ENCODE measurements around the gene RIPK1.
"Not testable (repeated sequence)": the region's sequence is repeated elsewhere in the genome, so short reads cannot be mapped to it uniquely, and the experiment has no call there.

Gene RIPK1

DNA sequence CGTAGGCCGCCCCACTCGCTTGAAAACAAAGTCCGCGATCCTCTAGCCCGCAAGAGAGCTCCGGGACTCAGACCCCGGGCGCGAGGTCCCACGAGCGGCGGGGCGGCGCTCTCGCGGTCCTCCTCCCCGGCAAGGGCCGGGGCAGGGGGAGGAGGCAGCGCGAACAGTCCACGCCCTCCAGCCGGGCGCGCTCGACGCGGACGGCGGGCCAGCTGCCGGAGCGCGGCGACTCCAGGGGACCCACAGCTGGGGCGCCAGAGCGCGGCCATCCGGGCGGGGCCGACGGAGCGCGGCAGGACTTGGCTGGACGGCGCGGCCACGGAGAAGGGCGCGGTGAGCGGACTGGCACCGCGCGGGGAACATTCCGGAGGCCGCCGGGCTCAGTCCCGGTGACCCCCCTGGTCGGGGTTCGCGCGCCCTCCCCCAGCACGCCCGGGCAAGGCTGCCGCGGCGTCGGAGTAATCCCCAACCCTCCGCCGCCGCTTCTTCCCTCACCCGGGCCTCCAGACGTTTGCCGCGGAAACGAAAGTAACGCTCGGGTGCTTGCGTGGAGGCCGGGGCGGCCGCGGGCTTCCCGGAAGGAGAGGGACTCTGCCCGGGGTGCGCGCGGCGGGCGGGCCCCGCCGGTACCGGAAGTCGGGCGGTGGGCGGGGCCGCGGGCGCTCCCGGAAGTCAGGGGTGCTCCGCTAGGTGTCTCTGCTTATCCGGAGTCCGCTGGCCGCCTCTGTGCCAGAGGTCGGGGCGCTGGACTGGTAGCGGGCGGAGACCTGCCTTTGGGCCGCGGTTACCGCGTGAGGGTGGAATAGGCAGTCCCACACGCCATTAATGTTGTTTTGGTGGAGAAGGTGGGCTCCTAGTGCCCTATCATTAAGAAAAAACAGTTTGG is at the start of gene RIPK1:
RIPK1 (plus strand) TSS at position 166 of the 886 bp plus-strand sequence. CDS start 8,330 bp downstream, outside the sequence.
- peak; percentile 92 for DNase-seq

DNA sequence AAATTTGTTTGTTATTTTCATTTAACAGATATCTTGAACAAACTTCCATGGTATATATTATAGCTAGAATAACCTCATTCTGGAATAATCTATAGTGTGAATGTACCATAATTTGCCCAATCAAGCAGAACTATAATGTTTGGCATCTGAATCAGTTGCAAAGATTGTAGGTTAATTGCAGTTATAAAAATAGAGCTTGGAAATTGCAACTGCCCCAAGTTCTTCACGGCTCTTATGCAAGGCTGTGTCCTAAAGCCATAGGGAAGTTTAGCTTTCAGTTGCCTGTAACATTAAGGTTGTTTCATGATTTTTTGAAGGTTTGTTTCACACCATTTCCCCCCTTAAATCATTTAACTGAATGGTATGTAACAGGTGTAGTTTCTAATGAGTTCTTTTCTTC is 49.2 kb upstream of the RIPK1 start:
- no peak for DNase-seq

DNA sequence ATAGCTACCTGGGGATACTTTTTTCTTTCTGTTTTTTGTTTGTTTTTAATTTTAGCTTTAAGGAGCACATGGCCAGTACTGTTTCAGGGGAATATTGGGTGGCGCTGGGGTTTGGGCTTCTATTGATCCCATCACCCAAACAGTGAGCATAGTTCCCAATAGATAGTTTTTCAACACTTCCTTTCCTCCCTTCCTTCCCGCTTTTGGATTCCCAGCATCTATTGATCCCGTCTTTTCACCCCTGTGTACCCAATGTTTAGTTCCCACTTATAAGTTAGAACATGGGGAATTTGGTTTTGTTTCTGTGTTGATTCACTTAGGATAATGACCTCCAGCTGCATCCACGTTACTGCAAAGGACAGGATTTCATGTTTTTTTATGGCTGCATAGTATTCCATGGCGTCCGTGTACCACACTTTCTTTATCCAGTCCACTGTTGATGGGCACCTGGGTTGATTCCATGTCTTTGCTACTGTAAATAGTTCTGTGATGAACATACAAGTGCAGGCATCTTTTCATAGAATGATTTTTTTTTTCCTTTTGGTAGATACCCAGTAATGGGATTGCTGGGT is 48.5 kb upstream of the RIPK1 start:
- no peak for DNase-seq

DNA sequence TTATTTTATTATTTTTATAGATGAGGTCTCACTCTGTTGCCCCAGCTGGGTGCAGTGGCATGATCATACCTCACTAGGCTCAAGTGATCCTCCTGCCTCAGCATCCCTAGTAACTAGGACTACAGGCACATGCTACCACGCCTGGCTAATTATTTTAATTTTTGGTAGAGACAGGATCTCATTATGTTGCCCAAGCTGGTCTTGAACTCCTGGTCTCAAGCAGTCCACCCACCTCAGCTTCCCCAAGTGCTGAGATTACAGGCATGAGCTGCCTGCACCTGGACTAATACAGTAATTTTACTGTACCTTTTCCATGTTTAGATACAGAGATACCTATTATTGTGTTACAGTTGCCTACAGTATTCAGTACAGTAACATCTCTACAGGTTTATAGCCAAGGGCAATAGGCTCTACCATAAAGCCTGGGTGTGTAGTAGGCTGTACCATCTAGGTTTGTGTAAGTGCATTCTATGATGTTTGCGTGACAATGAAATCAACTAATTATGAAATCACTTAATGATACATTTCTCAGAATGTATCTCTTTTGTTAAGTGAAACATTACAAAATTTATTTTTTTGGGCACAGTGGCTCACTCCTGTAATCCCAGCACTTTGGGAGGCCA is 47.2 kb upstream of the RIPK1 start:
- not testable (repeated sequence) for DNase-seq

DNA sequence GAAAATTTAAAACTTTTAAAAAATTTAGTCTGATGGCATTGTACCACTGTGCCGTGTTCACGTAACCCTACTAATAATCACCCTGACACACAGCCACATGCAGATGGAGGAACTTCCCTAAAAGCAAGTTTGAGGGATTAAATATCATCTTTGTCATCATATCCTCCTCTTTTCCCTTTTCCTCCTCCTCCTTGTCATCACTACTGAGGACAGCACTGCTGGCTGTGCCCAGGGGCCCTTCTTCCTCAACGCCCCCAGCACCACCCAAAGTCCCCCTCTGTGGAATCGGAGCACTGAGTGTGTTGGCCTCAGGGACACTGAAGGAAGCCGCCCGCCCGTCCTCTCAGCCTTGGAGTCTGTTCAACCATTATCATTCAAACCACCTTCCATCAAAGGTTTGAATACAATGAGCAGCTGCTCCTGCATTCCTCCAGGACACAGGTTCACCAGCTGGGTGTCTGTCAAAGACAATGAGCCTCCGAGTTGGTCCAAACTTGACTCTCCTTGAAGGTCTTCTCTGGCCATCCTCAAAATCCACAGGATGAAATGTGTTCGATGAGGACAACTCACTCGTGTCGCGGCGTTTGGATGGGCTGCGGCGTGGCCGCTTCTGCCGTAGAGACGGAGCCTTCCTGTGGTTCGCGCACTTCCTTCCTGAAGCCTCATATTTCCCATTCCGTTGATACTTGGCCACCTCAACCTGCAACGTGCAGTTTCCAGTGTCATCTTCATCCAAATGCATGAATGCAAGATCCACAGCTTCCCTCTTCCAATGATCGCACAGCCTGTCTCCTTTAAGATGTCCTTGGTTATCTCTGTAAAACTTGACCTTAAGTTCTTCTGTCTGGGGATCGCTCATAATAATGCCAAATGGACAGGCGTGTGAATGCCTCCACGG is 45.3 kb upstream of the RIPK1 start:
- peak; percentile 29 for DNase-seq

DNA sequence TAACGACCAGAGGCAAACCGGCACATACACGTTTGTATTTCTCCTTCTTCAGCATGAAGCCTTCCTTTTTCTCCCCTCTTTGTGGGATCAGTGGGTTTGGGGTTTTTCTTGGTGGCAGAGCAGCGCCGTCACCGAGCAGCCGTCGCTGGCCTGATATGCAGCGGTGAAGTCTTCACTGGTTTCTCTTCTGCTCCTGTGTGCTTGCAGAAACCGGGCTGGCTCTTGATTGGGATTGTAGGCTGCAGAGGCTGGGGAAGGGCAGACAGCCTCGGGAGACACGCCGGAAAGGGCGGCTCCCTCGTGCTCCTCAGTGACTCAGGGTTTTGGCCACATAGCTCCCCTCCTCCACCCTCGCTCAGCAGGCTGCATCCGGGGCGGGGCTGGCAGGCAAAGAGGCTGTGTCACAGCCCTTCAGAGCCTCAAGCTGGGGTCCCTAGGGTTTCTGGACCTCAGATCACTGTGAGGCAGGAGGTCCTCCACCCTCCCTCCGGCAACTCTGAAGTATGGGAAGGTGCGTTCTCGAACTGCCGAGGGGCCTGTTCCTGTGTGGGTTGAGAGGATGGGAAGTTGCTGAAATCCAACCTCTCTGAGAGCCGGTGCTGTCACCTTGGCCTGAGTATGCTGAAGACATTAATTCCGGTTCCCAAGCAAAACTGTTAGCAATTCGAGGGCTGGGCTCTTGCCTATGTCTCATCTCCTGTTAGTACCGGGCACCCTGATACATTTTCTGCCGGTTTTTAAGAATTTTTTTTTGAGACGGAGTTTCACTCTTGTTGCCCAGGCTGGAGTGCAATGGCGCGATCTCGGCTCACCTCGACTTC is 44.4 kb upstream of the RIPK1 start:
- peak; percentile 96 for DNase-seq

DNA sequence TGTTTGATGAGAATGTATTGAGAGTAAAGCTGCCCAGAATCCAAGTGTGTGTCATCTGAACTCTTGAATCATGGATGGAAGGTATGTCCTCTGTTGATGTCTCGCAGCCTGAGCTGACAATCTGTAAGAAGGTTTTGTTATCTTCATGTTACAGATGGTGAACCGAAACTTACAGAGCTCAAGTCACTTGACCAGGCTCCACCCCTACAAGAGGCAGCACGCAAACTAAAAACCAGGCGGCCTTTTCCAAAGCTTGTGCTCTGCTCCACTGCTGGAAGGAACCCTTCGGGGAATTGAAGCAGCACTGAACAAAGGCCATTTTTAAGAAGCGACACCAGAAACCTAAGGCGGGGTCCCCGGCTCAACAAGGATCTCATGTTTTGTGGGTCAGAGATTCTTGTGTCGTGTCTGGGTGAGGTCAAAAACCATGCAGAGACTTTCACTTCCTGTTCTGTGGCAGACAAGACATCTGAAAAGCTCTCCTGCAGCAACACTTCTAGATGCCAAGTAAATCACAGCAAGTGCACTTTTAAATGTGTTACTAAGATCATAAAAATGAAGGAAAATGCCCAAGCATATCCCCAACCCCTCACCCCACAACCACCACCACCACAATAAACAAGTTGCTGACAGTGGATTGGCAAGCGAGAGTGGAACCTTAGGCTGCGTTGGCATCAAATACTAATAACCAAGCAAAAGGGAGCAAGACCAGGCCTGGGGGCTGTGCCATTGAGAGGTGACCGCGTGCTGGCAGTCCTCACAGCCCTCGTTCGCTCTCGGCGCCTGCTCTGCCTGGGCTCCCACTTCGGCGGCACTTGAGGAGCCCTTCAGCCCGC is 41.3 kb upstream of the RIPK1 start:
- DNase-seq: no peak

DNA sequence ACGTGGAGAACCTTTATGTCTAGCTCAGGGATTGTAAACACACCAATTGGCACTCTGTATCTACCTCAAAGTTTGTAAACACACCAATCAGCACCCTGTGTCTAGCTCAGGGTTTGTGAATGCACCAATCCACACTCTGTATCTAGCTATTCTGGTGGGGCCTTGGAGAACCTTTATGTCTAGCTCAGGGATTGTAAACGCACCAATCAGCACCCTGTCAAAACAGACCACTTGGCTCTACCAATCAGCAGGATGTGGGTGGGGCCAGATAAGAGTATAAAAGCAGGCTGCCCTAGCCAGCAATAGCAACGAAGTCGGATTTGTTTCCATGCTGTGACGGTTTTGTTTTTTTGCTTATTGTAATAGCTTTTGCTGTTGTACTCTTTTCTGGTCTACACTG is 40.1 kb upstream of the RIPK1 start:
- DNase-seq: not testable (repeated sequence)

DNA sequence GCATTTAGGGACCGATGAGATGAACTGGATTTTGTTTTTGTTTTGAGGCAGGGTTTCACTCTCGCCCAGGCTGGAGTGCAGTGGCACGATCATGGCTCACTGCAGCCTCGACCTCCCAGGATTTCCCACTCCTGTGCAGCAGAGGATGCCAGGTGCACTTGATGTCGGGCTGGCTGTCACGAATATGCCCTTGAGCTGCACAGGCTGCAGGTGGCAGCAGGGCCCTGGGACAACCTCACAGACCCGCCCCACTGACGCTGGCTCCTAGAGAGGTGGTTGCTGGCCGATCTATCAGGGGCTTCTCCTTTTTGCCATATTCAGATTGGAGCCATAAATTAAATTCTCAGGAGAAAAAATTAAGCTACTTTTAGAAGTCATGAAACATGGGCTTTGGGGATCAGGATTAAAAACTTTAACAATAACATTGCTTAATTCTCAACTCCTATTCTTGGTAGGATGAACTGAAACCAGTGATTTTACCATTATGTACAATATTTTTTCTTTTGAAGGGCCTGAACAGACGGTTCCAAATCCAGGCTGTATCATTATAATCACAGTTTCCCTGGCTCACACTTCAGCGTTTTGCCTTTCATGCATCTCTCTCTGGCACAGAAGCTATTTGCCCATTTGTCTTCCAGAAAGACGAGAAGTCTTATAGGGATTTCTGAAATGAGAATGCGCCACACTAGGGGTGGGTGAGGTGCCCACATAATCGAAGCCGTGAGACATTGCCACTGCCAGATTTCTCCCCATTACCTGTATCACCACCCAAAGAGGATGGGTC is 36.2 kb upstream of the RIPK1 start:
- DNase-seq: no peak

DNA sequence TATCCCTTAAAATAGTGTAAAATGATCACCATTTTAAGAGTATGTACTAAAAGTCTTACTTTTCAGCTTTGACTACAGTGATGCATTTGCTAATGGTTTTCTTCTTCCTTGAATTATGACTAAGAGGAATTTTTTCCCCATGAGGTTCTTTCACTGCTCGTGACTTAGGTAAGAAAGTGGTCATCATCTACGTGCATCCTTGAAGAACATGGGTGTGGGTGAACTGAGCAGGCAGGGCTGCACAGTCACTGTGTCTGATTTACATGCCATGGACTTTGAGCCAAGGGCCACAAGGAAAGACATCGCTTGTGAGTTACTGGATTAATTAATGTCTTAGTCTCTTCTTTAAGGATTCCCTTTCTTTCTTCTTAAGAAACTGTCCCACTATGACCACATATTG is 35.3 kb upstream of the RIPK1 start:
- peak; percentile 24 for DNase-seq

DNA sequence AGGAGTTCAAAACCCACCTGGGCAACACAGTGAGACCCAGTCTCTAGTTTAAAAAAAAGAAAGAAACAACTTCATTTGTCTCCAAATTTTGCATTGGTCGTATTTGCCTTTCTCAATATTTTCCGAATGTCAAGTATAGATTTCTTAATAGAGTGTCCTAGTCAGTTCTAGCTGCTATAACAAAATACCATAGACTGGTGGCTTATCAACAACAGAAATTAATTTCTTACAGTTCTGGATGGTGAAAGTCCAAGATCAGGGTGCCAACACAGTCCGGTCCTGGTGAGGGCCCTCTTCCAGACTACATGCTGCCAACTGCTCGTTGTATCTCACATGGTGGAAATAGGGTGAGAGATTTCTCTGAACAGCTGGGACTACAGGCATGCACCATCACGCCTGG is 34.6 kb upstream of the RIPK1 start:
- DNase-seq: no peak

DNA sequence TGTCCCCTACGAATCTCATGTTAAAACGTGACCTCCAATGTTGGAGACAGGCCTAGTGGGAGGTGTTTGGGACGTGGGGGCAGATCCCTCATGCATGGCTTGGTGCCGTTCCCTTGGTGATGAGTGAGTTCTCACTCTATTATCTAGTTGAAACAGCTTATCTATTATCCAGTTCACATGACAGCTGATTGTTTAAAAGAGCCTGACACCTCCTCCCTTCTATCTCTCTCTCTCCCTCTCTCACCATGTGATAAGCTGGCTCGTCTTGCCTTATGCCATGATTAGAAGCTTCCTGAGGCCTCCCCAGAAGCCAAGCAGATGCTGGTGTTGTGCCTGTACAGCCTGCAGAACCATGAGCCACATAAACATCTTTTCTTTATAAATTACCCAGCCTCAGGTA is 32.9 kb upstream of the RIPK1 start:
- no peak for DNase-seq

DNA sequence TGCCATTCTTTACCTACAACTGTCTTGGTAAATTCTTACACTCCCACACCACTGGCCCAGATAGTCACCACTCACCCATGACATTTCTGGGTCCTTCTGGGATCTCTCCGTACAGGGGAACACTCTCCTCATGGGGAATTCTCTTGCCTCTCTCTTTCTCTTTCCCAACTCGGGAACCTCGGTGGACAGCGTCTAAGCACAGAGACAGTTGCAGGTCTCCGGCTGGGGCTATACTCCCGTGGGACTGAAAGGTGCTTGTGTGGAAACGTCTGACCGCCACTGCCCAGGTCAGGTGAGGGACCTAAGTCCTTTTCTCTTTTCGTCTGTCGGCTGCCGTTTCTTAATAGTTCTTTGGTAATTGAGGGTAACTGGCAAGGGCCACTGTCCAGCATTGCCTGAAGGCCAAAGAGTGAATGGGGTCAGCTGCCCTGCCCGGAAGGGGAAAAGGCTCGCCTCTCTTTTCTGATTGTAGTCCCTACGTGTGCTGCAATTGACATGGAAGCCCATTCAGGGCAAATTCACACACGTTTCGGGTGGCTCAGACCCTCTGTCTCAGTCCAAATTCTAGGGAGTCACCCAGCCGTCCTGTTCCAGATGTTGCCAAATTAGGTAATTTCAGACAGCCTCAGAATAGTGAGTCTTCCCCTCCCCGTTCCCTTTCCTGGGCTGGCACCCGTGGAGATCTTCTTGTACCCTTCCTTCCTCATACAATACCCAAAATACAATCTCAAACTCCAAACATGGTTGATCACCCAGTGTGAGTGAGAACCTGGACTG is 31.2 kb upstream of the RIPK1 start:
- DNase-seq: no peak

DNA sequence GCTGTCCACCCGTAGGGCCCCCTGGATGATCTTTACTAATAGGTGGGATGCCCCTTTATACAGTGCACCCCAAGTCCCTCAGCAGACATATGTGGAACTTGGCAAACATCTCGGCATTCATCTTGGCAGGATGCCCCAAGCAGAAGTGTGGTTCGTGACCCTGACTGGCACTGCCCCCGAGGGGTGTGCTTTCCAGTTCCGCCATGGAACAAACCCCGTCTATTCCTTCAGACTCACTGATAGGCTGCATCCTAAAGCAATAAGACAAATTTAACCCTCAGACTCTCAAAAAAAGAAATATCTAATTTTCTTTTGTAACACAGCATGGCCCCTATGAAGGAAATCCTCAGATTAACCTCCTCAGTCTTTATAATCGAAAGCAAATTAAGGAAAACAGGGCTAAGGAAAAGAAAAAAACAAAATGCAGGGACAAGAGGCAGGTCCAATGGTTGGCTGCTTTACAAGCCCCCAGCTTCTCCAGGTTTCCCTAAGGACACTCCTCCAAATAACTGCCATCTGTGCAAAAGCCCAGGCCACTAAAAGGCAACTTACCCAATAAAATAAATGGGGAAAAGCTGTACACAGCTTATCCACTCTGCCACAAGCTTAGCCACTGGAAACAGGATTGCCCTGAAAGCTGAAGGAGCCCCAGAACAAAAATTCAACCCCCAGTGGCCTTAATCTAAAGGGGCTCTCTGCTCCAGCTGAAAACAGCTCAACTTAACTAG is 30.5 kb upstream of the RIPK1 start:
- DNase-seq: no peak

DNA sequence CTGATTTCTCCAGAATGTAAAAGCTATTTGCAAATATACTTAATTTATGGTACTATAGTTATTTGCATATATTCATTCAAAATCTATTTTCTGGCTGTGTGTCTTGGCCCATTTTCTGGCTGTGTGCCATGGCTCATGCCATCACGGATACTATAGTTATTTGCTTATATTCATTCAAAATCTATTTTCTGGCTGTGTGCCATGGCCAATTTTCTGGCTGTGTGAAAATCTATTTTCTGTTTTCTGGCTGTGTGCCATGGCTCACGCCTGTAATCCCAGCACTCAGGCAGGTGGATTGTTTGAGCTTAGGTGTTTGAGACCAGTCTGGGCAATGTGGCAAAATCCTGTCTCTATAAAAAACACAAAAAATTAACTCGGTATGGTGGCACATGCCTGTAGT is 28.9 kb upstream of the RIPK1 start:
- DNase-seq: no peak

DNA sequence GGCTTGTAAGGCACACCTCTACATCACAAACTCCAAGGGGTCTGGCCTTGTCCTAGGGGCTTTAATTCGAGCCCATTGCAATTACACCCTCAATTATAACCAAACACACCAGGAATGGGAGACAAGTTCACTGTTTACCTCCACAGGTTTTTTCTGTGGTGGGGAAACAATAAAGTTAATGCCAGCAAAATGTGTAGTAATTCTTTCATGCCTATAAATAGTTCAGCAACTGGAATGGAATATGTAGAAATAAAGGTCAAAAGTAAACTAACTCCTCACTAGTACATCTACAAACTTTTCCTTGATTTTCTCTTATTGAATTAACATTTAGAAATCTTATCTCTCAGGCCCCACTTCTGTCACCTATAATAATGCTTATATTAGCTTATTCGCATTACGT is 27.1 kb upstream of the RIPK1 start:
- no peak for DNase-seq

DNA sequence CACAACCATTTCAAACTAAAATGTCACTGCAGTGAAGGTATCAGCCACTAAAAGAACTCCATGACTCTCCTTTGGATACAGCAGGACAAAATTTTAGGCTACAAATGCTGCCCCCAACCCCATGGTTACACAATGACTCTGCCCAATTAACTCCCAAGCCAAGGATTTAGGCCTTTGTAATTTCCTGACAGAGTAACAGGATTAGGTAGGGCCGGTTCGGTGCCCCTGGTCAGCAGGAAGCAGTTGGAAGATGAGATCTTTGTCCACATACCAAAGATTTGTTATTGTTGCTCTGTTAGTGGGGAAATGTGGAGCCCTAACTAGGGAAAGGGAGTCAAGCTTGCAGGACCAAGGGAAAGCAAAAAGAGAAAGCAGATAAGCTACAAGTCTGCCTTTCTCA is 26.7 kb upstream of the RIPK1 start:
- DNase-seq: no peak

DNA sequence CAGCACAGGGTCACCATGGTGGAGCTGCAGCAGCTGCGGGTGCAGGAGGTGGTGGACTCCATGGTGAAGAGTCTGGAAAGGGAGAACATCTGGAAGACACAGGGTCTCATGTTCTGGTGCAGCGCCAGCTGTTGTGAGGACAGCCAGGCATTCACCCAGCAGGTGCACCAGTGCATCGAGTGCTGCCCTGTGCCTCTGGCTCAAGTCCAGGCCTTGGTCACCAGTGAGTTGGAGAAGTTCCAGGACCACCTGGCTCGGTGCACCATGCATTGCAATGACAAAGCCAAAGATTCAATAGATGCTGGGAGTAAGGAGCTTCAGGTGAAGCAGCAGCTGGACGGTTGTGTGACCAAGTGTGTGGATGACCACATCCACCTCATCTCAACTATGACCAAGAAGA is 22.9 kb upstream of the RIPK1 start:
- DNase-seq: no peak

DNA sequence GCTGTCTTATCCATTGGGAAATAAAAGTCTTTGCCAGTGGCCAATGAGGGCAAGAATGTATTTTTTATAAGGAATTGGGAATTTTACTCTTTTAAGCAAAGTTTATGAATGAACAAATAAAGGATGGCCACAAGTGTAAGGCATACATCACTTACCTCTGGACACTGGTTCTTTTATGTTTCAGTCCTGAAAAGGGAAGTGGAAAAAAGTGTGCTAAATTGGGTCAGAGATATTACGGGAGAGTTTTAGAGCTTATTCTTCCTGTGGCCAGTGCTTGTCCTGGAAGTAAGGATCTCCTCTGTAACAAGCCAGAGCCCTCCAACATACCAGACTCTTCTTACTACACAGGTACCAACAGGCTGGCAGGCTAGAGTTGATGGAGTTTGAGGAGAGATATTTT is 22.5 kb upstream of the RIPK1 start:
- no peak for DNase-seq

Measured in EL (cell line).